Measurements from ENCODE around the gene HIBCH. TPM values are rescaled to one million over a fixed set of nuclear protein-coding genes. Genes with fewer than 3 reads are reported as not detected.

HIBCH gene
- total and polyA plus RNA-seq, 9 of the 15 experiments (the other 6 are each of a cell fraction or from before 2014, with no cell fraction given) = 17.0 to 65.4 (median 28.3) TPM

DNA sequence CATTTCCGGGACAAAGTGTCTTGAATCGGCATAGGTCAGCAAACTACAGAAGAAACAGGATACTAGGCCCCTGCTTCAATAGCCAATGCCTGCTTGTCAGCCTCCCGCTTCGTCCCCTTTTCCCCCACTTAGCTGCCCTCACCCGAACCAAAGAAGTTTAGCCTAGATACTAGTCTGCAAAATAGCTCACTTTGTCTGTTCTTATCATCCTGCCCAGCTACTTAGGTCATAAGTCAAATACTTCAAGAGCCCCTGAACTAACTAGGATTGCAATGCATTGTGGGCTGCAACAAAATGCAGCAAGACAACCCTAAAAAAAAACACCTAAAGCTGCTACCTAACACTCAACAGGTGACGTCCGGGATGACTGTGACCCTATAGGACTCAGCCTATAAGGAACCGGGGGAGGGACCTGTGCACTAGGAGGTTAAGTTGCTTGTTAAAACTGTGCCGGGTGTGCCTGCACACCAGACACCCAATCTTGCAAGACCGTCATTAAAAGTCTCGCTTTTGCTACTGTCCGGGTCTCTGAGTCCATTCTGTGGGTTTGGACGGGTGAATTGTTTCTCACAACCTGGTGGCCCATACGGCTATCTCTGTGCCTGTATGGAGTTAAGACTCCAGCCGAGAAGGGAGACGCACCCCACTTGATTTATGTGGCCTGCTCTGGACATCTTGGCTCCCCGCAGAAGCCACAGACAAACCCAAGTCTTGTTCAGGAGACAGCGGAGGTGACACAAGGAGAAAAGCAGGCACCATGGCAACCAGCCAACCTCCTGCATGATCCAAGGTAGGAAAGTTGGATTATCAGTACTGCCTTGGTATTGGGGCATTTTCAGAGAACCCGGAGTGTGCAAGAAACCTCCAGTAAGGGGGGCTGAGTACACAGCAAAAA is 105.9 kb downstream of the HIBCH start (continued):
- TF ChIP-seq, protein P1, sequence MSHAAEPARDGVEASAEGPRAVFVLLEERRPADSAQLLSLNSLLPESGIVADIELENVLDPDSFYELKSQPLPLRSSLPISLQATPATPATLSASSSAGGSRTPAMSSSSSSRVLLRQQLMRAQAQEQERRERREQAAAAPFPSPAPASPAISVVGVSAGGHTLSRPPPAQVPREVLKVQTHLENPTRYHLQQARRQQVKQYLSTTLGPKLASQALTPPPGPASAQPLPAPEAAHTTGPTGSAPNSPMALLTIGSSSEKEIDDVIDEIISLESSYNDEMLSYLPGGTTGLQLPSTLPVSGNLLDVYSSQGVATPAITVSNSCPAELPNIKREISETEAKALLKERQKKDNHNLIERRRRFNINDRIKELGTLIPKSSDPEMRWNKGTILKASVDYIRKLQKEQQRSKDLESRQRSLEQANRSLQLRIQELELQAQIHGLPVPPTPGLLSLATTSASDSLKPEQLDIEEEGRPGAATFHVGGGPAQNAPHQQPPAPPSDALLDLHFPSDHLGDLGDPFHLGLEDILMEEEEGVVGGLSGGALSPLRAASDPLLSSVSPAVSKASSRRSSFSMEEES (CRISPR knock-in tag; IDR thresholded peaks at IDR 0.05) = no peak
- TF ChIP-seq EP300 (IDR thresholded peaks at IDR 0.05; ENCODE audit: low read length) (no peak), RAD21 (CRISPR knock-in tag; conservative IDR thresholded peaks at IDR 0.05 in 1 of 2, IDR thresholded peaks at IDR 0.05 in 1 of 2) (no peak), ZFP1 (CRISPR knock-in tag; IDR thresholded peaks at IDR 0.05) (no peak), ZNF324 (CRISPR knock-in tag; IDR thresholded peaks at IDR 0.05) (no peak), CSDE1 (IDR thresholded peaks at IDR 0.05) (no peak), ZNF347 (CRISPR knock-in tag; IDR thresholded peaks at IDR 0.05; ENCODE audit: low read depth) (no peak), MAFF (IDR thresholded peaks at IDR 0.05; ENCODE audit: low read length) (no peak), DNMT1 (IDR thresholded peaks at IDR 0.05) (no peak), SIX5 (IDR thresholded peaks at IDR 0.05; ENCODE audit: borderline replicate concordance in 1 of 2, insufficient read depth in 1 of 2, low read depth in 1 of 2, low read length in 2 of 2) (no peak), LARP7 (IDR thresholded peaks at IDR 0.05) (no peak), KLF16 (IDR thresholded peaks at IDR 0.05) (no peak), ZKSCAN1 (IDR thresholded peaks at IDR 0.05; ENCODE audit: low read depth, low read length) (no peak), TARDBP (IDR thresholded peaks at IDR 0.05) (no peak), RBM14 (IDR thresholded peaks at IDR 0.05; ENCODE audit: borderline replicate concordance, insufficient read depth, low read depth, low read length) (no peak), ZBTB1 (CRISPR knock-in tag; IDR thresholded peaks at IDR 0.05; ENCODE audit: borderline replicate concordance, low read depth) (0 out of 2 replicates have a peak, but pooled peaks have one; percentile 50), TAF7 (tag; IDR thresholded peaks at IDR 0.05) (no peak), BRD4 (IDR thresholded peaks at IDR 0.05) (no peak)
- TF ChIP-seq, protein P2, sequence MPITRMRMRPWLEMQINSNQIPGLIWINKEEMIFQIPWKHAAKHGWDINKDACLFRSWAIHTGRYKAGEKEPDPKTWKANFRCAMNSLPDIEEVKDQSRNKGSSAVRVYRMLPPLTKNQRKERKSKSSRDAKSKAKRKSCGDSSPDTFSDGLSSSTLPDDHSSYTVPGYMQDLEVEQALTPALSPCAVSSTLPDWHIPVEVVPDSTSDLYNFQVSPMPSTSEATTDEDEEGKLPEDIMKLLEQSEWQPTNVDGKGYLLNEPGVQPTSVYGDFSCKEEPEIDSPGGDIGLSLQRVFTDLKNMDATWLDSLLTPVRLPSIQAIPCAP (CRISPR knock-in tag; IDR thresholded peaks at IDR 0.05; ENCODE audit: borderline replicate concordance) = no peak
- TF ChIP-seq, protein P3, sequence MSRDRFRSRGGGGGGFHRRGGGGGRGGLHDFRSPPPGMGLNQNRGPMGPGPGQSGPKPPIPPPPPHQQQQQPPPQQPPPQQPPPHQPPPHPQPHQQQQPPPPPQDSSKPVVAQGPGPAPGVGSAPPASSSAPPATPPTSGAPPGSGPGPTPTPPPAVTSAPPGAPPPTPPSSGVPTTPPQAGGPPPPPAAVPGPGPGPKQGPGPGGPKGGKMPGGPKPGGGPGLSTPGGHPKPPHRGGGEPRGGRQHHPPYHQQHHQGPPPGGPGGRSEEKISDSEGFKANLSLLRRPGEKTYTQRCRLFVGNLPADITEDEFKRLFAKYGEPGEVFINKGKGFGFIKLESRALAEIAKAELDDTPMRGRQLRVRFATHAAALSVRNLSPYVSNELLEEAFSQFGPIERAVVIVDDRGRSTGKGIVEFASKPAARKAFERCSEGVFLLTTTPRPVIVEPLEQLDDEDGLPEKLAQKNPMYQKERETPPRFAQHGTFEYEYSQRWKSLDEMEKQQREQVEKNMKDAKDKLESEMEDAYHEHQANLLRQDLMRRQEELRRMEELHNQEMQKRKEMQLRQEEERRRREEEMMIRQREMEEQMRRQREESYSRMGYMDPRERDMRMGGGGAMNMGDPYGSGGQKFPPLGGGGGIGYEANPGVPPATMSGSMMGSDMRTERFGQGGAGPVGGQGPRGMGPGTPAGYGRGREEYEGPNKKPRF (IDR thresholded peaks at IDR 0.05; ENCODE audit: low read depth, low read length) = no peak
- TF ChIP-seq, protein P4, sequence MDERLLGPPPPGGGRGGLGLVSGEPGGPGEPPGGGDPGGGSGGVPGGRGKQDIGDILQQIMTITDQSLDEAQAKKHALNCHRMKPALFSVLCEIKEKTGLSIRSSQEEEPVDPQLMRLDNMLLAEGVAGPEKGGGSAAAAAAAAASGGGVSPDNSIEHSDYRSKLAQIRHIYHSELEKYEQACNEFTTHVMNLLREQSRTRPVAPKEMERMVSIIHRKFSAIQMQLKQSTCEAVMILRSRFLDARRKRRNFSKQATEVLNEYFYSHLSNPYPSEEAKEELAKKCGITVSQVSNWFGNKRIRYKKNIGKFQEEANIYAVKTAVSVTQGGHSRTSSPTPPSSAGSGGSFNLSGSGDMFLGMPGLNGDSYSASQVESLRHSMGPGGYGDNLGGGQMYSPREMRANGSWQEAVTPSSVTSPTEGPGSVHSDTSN (CRISPR knock-in tag; IDR thresholded peaks at IDR 0.05; ENCODE audit: low read depth) = no peak
- TF ChIP-seq, protein P4 (tag; conservative IDR thresholded peaks at IDR 0.05; ENCODE audit: low read depth) = peak; percentile 73

Data from K562 (cell line).